Loucy (cell line): ENCODE measurements around the gene ASF1B.

Experiments
- H2AFZ ChIP-seq: fragments of 200-600 bp; sonication (generic); 2 replicates; pipeline ENCODE4 v1.6.0; 2016; ENCODE audit warnings: antibody characterized with exemption, mild to moderate bottlenecking, low read length, moderate library complexity
- H3F3A ChIP-seq: fragments of 200-600 bp; 2 replicates; pipeline ENCODE4 v1.6.0; 2016; ENCODE audit warnings: antibody characterized with exemption, low read depth, mild to moderate bottlenecking
- H3K27me3 ChIP-seq: fragments of 200-600 bp; sonication (generic); 2 replicates; pipeline ENCODE4 v1.6.1; 2014; ENCODE audit warnings: low read length, mild to moderate bottlenecking; ENCODE audit not compliant: insufficient read depth, poor library complexity, severe bottlenecking
- H3K36me3 ChIP-seq: fragments of 200-600 bp; sonication (generic); 2 replicates; pipeline ENCODE4 v1.6.1; 2016; ENCODE audit warnings: low read length; ENCODE audit not compliant: insufficient read depth
- H3K4me1 ChIP-seq: fragments of 200-600 bp; sonication (generic); 2 replicates; pipeline ENCODE4 v1.5.1; 2014; ENCODE audit warnings: low read length, mild to moderate bottlenecking; ENCODE audit not compliant: insufficient read depth, poor library complexity, severe bottlenecking
- H3K4me2 ChIP-seq: fragments of 200-600 bp; sonication (generic); 2 replicates; pipeline ENCODE4 v1.6.0; 2014; ENCODE audit warnings: antibody characterized with exemption, low read length, low read depth, mild to moderate bottlenecking; ENCODE audit not compliant: poor library complexity, severe bottlenecking
- H3K4me3 ChIP-seq: fragments of 200-600 bp; sonication (generic); 2 replicates; pipeline ENCODE4 v1.5.1; 2014; ENCODE audit warnings: low read length, mild to moderate bottlenecking, mixed read lengths; ENCODE audit not compliant: poor library complexity, severe bottlenecking
- H3K79me2 ChIP-seq: fragments of 200-600 bp; sonication (generic); 2 replicates; pipeline ENCODE4 v1.6.1; 2014; ENCODE audit warnings: low read length; ENCODE audit not compliant: insufficient read depth
- H3K9ac ChIP-seq: fragments of 200-600 bp; sonication (generic); 2 replicates; pipeline ENCODE4 v1.6.0; 2014; ENCODE audit warnings: mild to moderate bottlenecking, low read depth, low read length, moderate library complexity; ENCODE audit not compliant: poor library complexity, severe bottlenecking
- H3K9me2 ChIP-seq: fragments of 200-600 bp; sonication (generic); replicated peaks from 2 replicates; pipeline ENCODE4 v1.6.1; 2016; ENCODE audit warnings: low read depth, low read length, mixed read lengths
- H3K9me3 ChIP-seq: fragments of 200-600 bp; sonication (generic); 2 replicates; pipeline ENCODE4 v1.6.1; 2014; ENCODE audit warnings: mild to moderate bottlenecking, antibody characterized with exemption, low read length, low read depth; ENCODE audit not compliant: insufficient read depth
- H4K20me1 ChIP-seq: fragments of 200-600 bp; sonication (generic); 2 replicates; pipeline ENCODE4 v1.6.0; 2014; ENCODE audit warnings: antibody characterized with exemption, low read length, mild to moderate bottlenecking; ENCODE audit not compliant: insufficient read depth, poor library complexity, severe bottlenecking
- EZH2phosphoT487 ChIP-seq: fragments of 200-600 bp; IDR thresholded peaks from 2 replicates; pipeline ENCODE4 v1.6.1; 2018; ENCODE audit warnings: antibody characterized with exemption, mild to moderate bottlenecking, moderate library complexity, borderline replicate concordance
- TF ChIP-seq, protein P1 (sequence below): fragments of 200-600 bp; sonication (generic); conservative IDR thresholded peaks from 2 replicates; pipeline ENCODE4 v1.5.1; 2014; ENCODE audit warnings: mild to moderate bottlenecking, antibody characterized with exemption, low read length

ASF1B gene

DNA sequence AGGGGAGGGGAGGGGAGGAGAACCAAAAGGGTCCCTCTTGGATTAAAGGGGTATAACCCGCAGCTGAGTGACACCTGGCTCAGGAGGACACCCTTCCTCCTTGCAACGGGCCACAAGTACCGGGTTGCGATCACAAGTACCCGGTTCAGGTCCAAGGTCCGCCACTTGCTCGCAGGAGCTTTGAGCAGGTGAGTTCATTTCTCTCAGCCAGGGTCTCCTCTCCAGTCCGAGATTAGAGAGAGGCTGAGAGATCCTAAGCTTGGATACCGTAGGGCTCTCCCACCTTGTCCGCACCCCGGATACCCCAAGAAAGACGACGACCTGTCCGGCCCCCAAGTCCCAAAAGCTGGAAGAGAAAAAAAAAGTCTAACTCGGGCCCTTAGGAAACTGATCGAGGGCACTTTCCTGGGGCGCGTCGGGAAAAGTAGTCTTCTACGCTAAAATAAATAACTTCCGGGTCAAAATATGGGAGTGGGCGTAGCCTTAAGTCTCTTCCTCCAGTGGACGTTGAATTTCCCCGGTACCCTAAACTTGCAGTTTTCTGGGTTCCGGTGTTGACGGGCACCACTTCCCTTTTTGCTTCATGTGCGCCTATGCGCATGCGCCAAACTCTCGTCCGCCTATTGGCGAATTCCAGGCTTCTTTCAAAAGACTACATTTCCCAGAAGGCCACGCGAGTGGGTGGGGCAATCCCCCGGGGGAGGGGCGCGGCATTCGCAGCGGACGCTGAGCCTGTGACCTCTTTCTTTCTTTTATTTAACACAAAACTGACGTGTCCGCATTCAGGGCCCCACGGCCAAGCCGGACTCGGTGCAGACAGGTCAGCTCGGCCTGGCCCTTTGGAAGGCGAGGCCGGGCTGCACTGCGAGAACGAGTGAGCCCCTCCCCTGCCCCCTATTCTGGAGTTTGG lies 55.2 kb downstream of the ASF1B start:
- H3K9me3 ChIP-seq: no peaks in the 10 kb centered on the region
- H2AFZ ChIP-seq: peak overlapping the region; percentile 88
- no peaks in the 10 kb centered on the region for H3K9me2 ChIP-seq
- H3K4me2 ChIP-seq: peak overlapping the region; percentile 82
- H4K20me1 ChIP-seq: no peaks in the 10 kb centered on the region
- peak overlapping the region; percentile 86 for H3K9ac ChIP-seq
- no peaks in the 10 kb centered on the region for H3K79me2 ChIP-seq
- peak overlapping the region; percentile 83 for H3K4me3 ChIP-seq
- TF ChIP-seq, protein P1, sequence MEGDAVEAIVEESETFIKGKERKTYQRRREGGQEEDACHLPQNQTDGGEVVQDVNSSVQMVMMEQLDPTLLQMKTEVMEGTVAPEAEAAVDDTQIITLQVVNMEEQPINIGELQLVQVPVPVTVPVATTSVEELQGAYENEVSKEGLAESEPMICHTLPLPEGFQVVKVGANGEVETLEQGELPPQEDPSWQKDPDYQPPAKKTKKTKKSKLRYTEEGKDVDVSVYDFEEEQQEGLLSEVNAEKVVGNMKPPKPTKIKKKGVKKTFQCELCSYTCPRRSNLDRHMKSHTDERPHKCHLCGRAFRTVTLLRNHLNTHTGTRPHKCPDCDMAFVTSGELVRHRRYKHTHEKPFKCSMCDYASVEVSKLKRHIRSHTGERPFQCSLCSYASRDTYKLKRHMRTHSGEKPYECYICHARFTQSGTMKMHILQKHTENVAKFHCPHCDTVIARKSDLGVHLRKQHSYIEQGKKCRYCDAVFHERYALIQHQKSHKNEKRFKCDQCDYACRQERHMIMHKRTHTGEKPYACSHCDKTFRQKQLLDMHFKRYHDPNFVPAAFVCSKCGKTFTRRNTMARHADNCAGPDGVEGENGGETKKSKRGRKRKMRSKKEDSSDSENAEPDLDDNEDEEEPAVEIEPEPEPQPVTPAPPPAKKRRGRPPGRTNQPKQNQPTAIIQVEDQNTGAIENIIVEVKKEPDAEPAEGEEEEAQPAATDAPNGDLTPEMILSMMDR: no peak
- no peak for TF ChIP-seq EZH2phosphoT487
- peaks cover 20% of the 10 kb centered on the region for H3K4me1 ChIP-seq
- no peaks in the 10 kb centered on the region for H3F3A ChIP-seq
- no peaks in the 10 kb centered on the region for H3K27me3 ChIP-seq
- H3K36me3 ChIP-seq: no peaks in the 10 kb centered on the region

- H3K9me3 ChIP-seq: no peaks in the 10 kb centered on the region
- peaks cover 8% of the 10 kb centered on the region; the same call in 1 of the 2 replicates for H3K79me2 ChIP-seq
- H3F3A ChIP-seq: no peaks in the 10 kb centered on the region
- no peak overlapping the region for H3K4me2 ChIP-seq
- H3K4me3 ChIP-seq: no peak overlapping the region
- H4K20me1 ChIP-seq: no peaks in the 10 kb centered on the region
- peaks cover 27% of the 10 kb centered on the region for H3K4me1 ChIP-seq
- no peaks in the 10 kb centered on the region for H3K36me3 ChIP-seq
- H2AFZ ChIP-seq: no peak overlapping the region
- H3K9me2 ChIP-seq: no peaks in the 10 kb centered on the region
- no peaks in the 10 kb centered on the region for H3K27me3 ChIP-seq
- no peak for TF ChIP-seq EZH2phosphoT487
- TF ChIP-seq, protein P1: no peak
- H3K9ac ChIP-seq: no peak overlapping the region
Observed at GRCh38 chr19:14078411-14078810, 58.0 kb downstream of the ASF1B start.

- Histone ChIP-seq H3K9me3 (no peaks in the 10 kb centered on the region), H3K79me2 (peaks cover 8% of the 10 kb centered on the region; the same call in 1 of the 2 replicates), H3K4me3 (peak overlapping the region; percentile 84), H3K9me2 (no peaks in the 10 kb centered on the region), H3K4me2 (peak overlapping the region; percentile 97), H3K36me3 (no peaks in the 10 kb centered on the region), H3K27me3 (no peaks in the 10 kb centered on the region), H3K9ac (peak overlapping the region; percentile 79), H3F3A (no peaks in the 10 kb centered on the region), H2AFZ (peak overlapping the region; percentile 95), H4K20me1 (no peaks in the 10 kb centered on the region), H3K4me1 (peaks cover 17% of the 10 kb centered on the region)
- TF ChIP-seq EZH2phosphoT487: no peak
- TF ChIP-seq, protein P1: no peak
Observed at GRCh38 chr19:14073925-14074838, 62.2 kb downstream of the ASF1B start.
